ELR (cell line): ENCODE measurements around the gene NOS1AP.
A peak's percentile ranks its signal among the peaks of the same experiment; 100 is the strongest.

Experiments
- DNase-seq: peaks from one replicate; pipeline ENCODE4 v3.0.0-alpha.2; 2015; ENCODE audit warnings: low read depth

Gene NOS1AP

GRCh38 chr1:162386292-162387225 lies 317.1 kb downstream of the NOS1AP start:
- no peak for DNase-seq

- no peak for DNase-seq
These were observed 318.0 kb downstream of the NOS1AP start for GRCh38 chr1:162387226-162388082.

GRCh38 chr1:162388083-162388594 lies 318.6 kb downstream of the NOS1AP start:
- DNase-seq, result no peak

- no peak for DNase-seq
These were observed 319.1 kb downstream of the NOS1AP start for GRCh38 chr1:162388615-162389014.

- peak; percentile 54 for DNase-seq
These were observed 319.7 kb downstream of the NOS1AP start for GRCh38 chr1:162389021-162389818.

- no peak for DNase-seq
These were observed 320.5 kb downstream of the NOS1AP start for GRCh38 chr1:162389971-162390370.

GRCh38 chr1:162390396-162391185 lies 321.1 kb downstream of the NOS1AP start:
- no peak for DNase-seq

- DNase-seq, result peak; percentile 68
These were observed 322.5 kb downstream of the NOS1AP start for GRCh38 chr1:162391790-162392563.

GRCh38 chr1:162396201-162396906 lies 326.9 kb downstream of the NOS1AP start:
- DNase-seq, result no peak

- peak; percentile 41 for DNase-seq
These were observed 327.6 kb downstream of the NOS1AP start for GRCh38 chr1:162397039-162397448.

GRCh38 chr1:162397943-162398560 lies 328.6 kb downstream of the NOS1AP start:
- DNase-seq, result no peak

GRCh38 chr1:162398999-162399580 lies 329.6 kb downstream of the NOS1AP start:
- no peak for DNase-seq

GRCh38 chr1:162400790-162401355 lies 331.4 kb downstream of the NOS1AP start:
- no peak for DNase-seq

GRCh38 chr1:162404550-162405160 lies 335.2 kb downstream of the NOS1AP start:
- peak; percentile 86 for DNase-seq

- DNase-seq, result peak; percentile 40
These were observed 336.3 kb downstream of the NOS1AP start for GRCh38 chr1:162405800-162406199.

- peak; percentile 17 for DNase-seq
These were observed 337.3 kb downstream of the NOS1AP start for GRCh38 chr1:162406811-162407210.

- DNase-seq, result no peak
These were observed 338.0 kb downstream of the NOS1AP start for GRCh38 chr1:162407539-162407938.

- DNase-seq, result peak; percentile 63
These were observed 342.5 kb downstream of the NOS1AP start, which contains the start of gene SH2D1B for GRCh38 chr1:162412002-162412401. SH2D1B (minus strand) TSS chr1:162412136; CDS start chr1:162412016, 120 bp downstream.
